Mesenteric fat pad (tissue), 1 donor: Measurements from ENCODE around the gene BRD4. TPM values are rescaled to one million over a fixed set of nuclear protein-coding genes. Genes with fewer than 3 reads are reported as not detected.

ENCODE experiments used
- DNase-seq: peaks from one replicate; pipeline ENCODE4 v3.0.0-alpha.2; 2020; ENCODE audit warnings: low spot score
- total RNA-seq: library from RNA; stranded (reverse); fragmentation: NEBNext Ultra II Directional; extraction: Animal tissue kit (Norgen Biotek cat#: 25700); gene quantifications from one replicate; pipeline ENCODE4 v1.2.1, GENCODE V29; 2021
- donor health status: DM: yes; HTN: yes; CAD: no.

The BRD4 gene
- total RNA-seq, 1 donor from 2014 or later: 96.3 TPM

GRCh38 chr19:15250640-15250993, 81.7 kb downstream of the BRD4 start:
- DNase-seq: no peak

GRCh38 chr19:15249972-15250639, 82.2 kb downstream of the BRD4 start:
- no peak for DNase-seq

GRCh38 chr19:15249528-15249874, 82.8 kb downstream of the BRD4 start:
- DNase-seq: no peak

GRCh38 chr19:15248648-15249527, 83.5 kb downstream of the BRD4 start:
- DNase-seq: no peak

- no peak for DNase-seq
These were observed 84.2 kb downstream of the BRD4 start for GRCh38 chr19:15248106-15248505.

- DNase-seq: no peak
These were observed 85.0 kb downstream of the BRD4 start for GRCh38 chr19:15247107-15248014.

- DNase-seq: no peak
These were observed 86.2 kb downstream of the BRD4 start for GRCh38 chr19:15246198-15246481.

GRCh38 chr19:15245370-15246197, 86.8 kb downstream of the BRD4 start:
- no peak for DNase-seq

GRCh38 chr19:15244808-15245207, 87.5 kb downstream of the BRD4 start:
- no peak for DNase-seq

- no peak for DNase-seq
These were observed 88.1 kb downstream of the BRD4 start for GRCh38 chr19:15244106-15244803.

GRCh38 chr19:15243236-15243957, 88.9 kb downstream of the BRD4 start:
- DNase-seq: no peak

GRCh38 chr19:15241259-15241910, 91.0 kb downstream of the BRD4 start:
- no peak for DNase-seq

- no peak for DNase-seq
These were observed 91.8 kb downstream of the BRD4 start for GRCh38 chr19:15240515-15240914.

- DNase-seq: no peak
These were observed 92.9 kb downstream of the BRD4 start for GRCh38 chr19:15239337-15239949.

- no peak for DNase-seq
These were observed 93.6 kb downstream of the BRD4 start for GRCh38 chr19:15238639-15239155.

- DNase-seq: no peak
These were observed 94.3 kb downstream of the BRD4 start for GRCh38 chr19:15237759-15238638.

- no peak for DNase-seq
These were observed 95.5 kb downstream of the BRD4 start for GRCh38 chr19:15236886-15237285.

GRCh38 chr19:15235781-15236180, 96.6 kb downstream of the BRD4 start:
- no peak for DNase-seq
